ENCODE measurements around the gene KDM1B. TPM values are rescaled to one million over a fixed set of nuclear protein-coding genes. Genes with fewer than 3 reads are reported as not detected.
"Not testable (repeated sequence)": the region's sequence is repeated elsewhere in the genome, so short reads cannot be mapped to it uniquely, and the experiment has no call there.

KDM1B gene
- total and polyA plus RNA-seq, 2 donors: 9.4 to 14.1 TPM

DNA sequence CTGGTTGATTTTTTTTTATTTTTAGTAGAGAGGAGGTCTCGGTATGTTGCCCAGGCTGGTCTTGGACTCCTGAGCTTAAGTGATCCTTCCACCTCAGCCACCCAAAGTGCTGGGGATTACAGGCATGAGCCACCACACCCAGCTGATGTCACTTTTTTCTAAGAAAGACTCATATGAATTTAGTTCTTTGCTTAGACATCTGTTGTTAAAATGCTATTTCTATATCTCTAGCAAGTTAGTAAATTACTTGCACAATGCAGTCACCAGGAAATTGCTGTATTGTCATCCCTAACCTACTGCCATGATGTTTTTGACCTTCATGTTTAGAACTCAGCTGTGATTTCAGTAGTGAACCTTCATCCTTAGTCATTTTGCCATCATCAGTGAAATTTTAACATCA, 5.7 kb downstream of the KDM1B start:
- H3K36me3 ChIP-seq (ENCODE audit: control insufficient read depth in 2 of 2, insufficient read depth in 2 of 2, low read length in 1 of 2): peaks cover 24 to 37% of the 10 kb centered on the region in 2 donors
- no peak for DNase-seq (ENCODE audit: low read depth in 6 of 9, low spot score in 9 of 9)
- no peak overlapping the region for H3K4me3 ChIP-seq (ENCODE audit: low read length in 2 of 2)
- H3K4me1 ChIP-seq (ENCODE audit: control insufficient read depth in 2 of 2, insufficient read depth in 2 of 2, low read length in 2 of 2): peaks cover 4 to 5% of the 10 kb centered on the region in 2 donors
- 98% methylated on average over 1 of the region's 1 CpG for WGBS
- H3K27me3 ChIP-seq (ENCODE audit: control insufficient read depth in 2 of 2, insufficient read depth in 1 of 2, low read length in 1 of 2): no peaks in the 10 kb centered on the region
- H3K9me3 ChIP-seq (ENCODE audit: control insufficient read depth in 2 of 2, insufficient read depth in 1 of 2, low read length in 1 of 2): no peaks in the 10 kb centered on the region
- no peak overlapping the region for H3K27ac ChIP-seq (ENCODE audit: low read depth in 1 of 2, low read length in 1 of 2)

DNA sequence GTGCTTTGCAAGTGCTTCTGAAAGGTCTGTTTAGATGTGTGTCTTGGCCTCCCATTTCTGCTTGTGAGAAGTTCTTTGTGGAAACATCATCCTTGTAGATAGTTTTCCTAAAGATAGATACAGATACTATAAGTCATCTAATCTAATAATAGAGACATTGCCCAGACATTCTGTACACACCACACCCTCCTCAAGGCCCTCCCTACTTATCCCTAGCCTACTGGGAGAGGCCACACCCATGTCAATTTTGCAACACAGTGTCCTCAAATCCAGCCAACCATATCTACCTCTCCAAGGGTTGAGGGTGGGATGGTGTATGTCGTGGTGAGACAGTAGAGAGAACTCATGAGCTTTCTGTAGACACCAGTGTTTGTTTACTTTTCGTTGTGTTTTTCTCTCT, 6.2 kb downstream of the KDM1B start:
- no peaks in the 10 kb centered on the region for H3K9me3 ChIP-seq (ENCODE audit: control insufficient read depth in 2 of 2, insufficient read depth in 1 of 2, low read length in 1 of 2)
- H3K27me3 ChIP-seq (ENCODE audit: control insufficient read depth in 2 of 2, insufficient read depth in 1 of 2, low read length in 1 of 2): no peaks in the 10 kb centered on the region
- over 99% methylated on average over 2 of the region's 2 CpGs for WGBS
- peaks cover 0 to under 1% of the 10 kb centered on the region in 2 donors for H3K4me1 ChIP-seq (ENCODE audit: control insufficient read depth in 2 of 2, insufficient read depth in 2 of 2, low read length in 2 of 2)
- H3K4me3 ChIP-seq (ENCODE audit: low read length in 2 of 2): no peak overlapping the region
- DNase-seq (ENCODE audit: low read depth in 6 of 9, low spot score in 9 of 9): no peak
- peaks cover 29 to 40% of the 10 kb centered on the region in 2 donors for H3K36me3 ChIP-seq (ENCODE audit: control insufficient read depth in 2 of 2, insufficient read depth in 2 of 2, low read length in 1 of 2)
- no peak overlapping the region for H3K27ac ChIP-seq (ENCODE audit: low read depth in 1 of 2, low read length in 1 of 2)

DNA sequence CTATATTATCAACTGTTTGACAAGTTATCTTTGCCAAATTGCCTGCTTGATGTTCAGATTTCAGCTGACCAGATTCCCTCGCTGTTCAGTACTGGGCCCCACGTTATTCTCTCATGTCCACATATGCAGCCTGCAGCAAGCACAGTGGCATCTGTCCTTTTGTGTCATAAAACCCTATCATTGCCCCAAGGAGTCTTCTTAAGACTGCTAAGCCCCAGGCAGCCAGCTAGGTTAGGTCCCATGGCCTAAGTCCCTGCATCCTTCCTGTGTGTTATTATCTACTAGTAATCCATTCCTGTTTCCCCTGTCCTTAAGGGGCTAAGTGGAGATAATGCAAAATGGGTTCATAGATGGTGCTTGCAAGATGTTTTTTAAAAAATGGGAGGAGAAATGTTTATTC, 7.2 kb downstream of the KDM1B start:
- Histone ChIP-seq H3K4me1 (ENCODE audit: control insufficient read depth in 2 of 2, insufficient read depth in 2 of 2, low read length in 2 of 2) (no peaks in the 10 kb centered on the region), H3K9me3 (ENCODE audit: control insufficient read depth in 2 of 2, insufficient read depth in 1 of 2, low read length in 1 of 2) (no peaks in the 10 kb centered on the region), H3K27ac (ENCODE audit: low read depth in 1 of 2, low read length in 1 of 2) (no peak overlapping the region), H3K4me3 (ENCODE audit: low read length in 2 of 2) (no peak overlapping the region), H3K27me3 (ENCODE audit: control insufficient read depth in 2 of 2, insufficient read depth in 1 of 2, low read length in 1 of 2) (no peaks in the 10 kb centered on the region), H3K36me3 (ENCODE audit: control insufficient read depth in 2 of 2, insufficient read depth in 2 of 2, low read length in 1 of 2) (peaks cover 32 to 47% of the 10 kb centered on the region in 2 donors)
- 97% methylated on average over 2 of the region's 2 CpGs for WGBS
- no peak for DNase-seq (ENCODE audit: low read depth in 6 of 9, low spot score in 9 of 9)

DNA sequence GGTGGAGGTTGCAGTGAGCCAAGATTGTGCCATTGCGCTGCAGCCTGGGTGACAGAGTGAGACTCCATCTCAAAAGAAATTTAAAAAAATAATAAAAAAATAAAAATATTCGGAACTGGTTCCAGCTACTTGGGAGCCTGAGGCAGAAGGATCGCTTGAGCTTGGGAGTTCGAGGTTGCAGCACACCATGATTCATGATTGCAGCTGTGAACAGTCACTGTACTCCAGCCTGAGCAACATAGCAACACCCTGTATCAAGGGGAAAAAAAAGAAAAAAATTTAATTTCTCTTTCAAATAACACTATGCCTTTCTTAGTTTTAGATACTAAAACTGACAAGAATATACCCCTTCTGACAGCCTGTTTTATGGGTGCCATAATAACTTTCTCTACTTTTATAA, 10.5 kb downstream of the KDM1B start:
- Histone ChIP-seq H3K36me3 (ENCODE audit: control insufficient read depth in 2 of 2, insufficient read depth in 2 of 2, low read length in 1 of 2) (peaks cover 31 to 54% of the 10 kb centered on the region in 2 donors), H3K27ac (ENCODE audit: low read depth in 1 of 2, low read length in 1 of 2) (no peak overlapping the region), H3K4me1 (ENCODE audit: control insufficient read depth in 2 of 2, insufficient read depth in 2 of 2, low read length in 2 of 2) (no peaks in the 10 kb centered on the region), H3K4me3 (ENCODE audit: low read length in 2 of 2) (no peak overlapping the region), H3K9me3 (ENCODE audit: control insufficient read depth in 2 of 2, insufficient read depth in 1 of 2, low read length in 1 of 2) (no peaks in the 10 kb centered on the region), H3K27me3 (ENCODE audit: control insufficient read depth in 2 of 2, insufficient read depth in 1 of 2, low read length in 1 of 2) (no peaks in the 10 kb centered on the region)
- DNase-seq (ENCODE audit: low read depth in 6 of 9, low spot score in 9 of 9): no peak
- WGBS: 98% methylated on average over 4 of the region's 4 CpGs

DNA sequence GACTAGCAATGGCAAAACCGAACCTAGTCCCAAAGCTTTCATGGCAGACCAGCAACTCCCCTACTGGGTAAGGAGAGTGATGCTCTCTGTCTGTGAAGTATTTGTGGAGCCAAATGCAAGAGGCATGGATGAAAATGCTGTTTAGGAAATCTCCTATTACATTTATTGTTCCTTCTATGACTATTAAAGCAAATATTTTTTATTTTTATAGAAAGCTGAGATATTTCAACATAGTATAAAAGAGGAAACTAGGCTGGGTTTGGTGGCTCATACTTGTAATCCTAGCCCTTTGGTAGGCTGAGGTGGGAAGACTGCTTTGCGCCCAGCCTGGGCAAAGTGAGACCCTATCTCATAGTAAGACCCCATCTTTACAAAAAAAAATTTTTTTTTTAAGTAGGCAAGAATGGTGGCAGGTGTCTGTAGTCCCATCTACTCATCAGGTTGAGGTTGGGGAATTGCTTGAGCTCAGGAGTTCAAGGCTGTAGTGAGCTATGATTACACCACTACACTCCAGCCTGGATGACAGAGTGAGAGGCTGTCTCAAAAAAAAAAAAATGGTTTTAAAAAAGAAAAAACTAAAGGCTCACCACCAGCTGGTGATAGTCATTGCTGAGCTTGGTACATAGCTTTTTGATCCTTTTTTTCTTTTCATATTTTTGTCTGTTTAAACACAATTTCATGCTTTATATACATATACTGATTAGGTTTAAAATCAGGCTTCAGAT, 11.3 kb downstream of the KDM1B start:
- no peaks in the 10 kb centered on the region for H3K27me3 ChIP-seq (ENCODE audit: control insufficient read depth in 2 of 2, insufficient read depth in 1 of 2, low read length in 1 of 2)
- peaks cover 26 to 51% of the 10 kb centered on the region in 2 donors for H3K36me3 ChIP-seq (ENCODE audit: control insufficient read depth in 2 of 2, insufficient read depth in 2 of 2, low read length in 1 of 2)
- DNase-seq (ENCODE audit: low read depth in 6 of 9, low spot score in 9 of 9): no peak
- H3K27ac ChIP-seq (ENCODE audit: low read depth in 1 of 2, low read length in 1 of 2): no peak overlapping the region
- no peak overlapping the region for H3K4me3 ChIP-seq (ENCODE audit: low read length in 2 of 2)
- whole genome bisulfite sequencing: 94% methylated on average over 2 of the region's 2 CpGs
- no peaks in the 10 kb centered on the region for H3K9me3 ChIP-seq (ENCODE audit: control insufficient read depth in 2 of 2, insufficient read depth in 1 of 2, low read length in 1 of 2)
- H3K4me1 ChIP-seq (ENCODE audit: control insufficient read depth in 2 of 2, insufficient read depth in 2 of 2, low read length in 2 of 2): no peaks in the 10 kb centered on the region

DNA sequence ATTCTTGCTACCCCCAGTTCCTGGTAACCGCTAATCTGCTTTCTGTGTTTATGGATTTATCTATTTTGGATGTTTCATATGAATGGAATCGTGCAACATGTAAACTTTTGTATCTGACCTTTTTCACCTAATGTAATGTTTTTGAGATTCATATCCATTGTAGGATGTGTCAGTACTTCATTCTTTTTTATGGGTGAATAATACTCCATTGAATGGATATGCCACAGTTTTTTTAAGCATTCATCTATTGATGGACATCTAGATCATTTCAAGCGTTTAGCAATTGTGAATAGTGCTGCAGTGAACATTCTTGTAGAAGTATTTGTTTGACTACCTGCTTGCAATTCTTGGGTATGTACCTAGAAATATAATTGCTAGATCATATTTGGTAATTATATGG, 13.0 kb downstream of the KDM1B start:
- Histone ChIP-seq H3K27ac (ENCODE audit: low read depth in 1 of 2, low read length in 1 of 2) (no peak overlapping the region), H3K4me1 (ENCODE audit: control insufficient read depth in 2 of 2, insufficient read depth in 2 of 2, low read length in 2 of 2) (no peaks in the 10 kb centered on the region), H3K36me3 (ENCODE audit: control insufficient read depth in 2 of 2, insufficient read depth in 2 of 2, low read length in 1 of 2) (peaks cover 20 to 47% of the 10 kb centered on the region in 2 donors), H3K9me3 (ENCODE audit: control insufficient read depth in 2 of 2, insufficient read depth in 1 of 2, low read length in 1 of 2) (no peaks in the 10 kb centered on the region), H3K27me3 (ENCODE audit: control insufficient read depth in 2 of 2, insufficient read depth in 1 of 2, low read length in 1 of 2) (no peaks in the 10 kb centered on the region), H3K4me3 (ENCODE audit: low read length in 2 of 2) (no peak overlapping the region)
- 98% methylated on average over 3 of the region's 3 CpGs for WGBS
- no peak for DNase-seq (ENCODE audit: low read depth in 6 of 9, low spot score in 9 of 9)

DNA sequence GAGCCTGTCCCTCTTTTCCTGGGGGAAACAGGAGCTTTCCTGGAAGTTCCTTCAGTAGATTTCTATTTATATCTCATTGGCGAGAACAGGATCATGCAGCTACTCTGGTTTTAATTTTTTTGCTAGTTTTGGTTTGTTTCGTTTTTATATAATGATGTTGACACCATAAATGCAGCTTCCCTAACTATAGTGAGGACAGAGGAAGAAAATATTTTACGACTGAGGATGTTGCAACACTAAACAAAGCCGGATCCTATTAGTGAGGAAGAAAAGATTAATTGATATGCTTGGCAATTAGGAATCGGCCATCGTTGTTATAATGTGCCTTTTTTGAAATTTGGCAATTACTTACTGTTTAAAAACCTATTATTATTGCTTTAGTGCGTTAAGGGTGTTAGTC, 16.6 kb downstream of the KDM1B start:
- Histone ChIP-seq H3K4me3 (ENCODE audit: low read length in 2 of 2) (no peak overlapping the region), H3K9me3 (ENCODE audit: control insufficient read depth in 2 of 2, insufficient read depth in 1 of 2, low read length in 1 of 2) (no peaks in the 10 kb centered on the region), H3K36me3 (ENCODE audit: control insufficient read depth in 2 of 2, insufficient read depth in 2 of 2, low read length in 1 of 2) (peaks cover 11 to 29% of the 10 kb centered on the region in 2 donors), H3K27me3 (ENCODE audit: control insufficient read depth in 2 of 2, insufficient read depth in 1 of 2, low read length in 1 of 2) (no peaks in the 10 kb centered on the region), H3K27ac (ENCODE audit: low read depth in 1 of 2, low read length in 1 of 2) (no peak overlapping the region), H3K4me1 (ENCODE audit: control insufficient read depth in 2 of 2, insufficient read depth in 2 of 2, low read length in 2 of 2) (no peaks in the 10 kb centered on the region)
- no peak for DNase-seq (ENCODE audit: low read depth in 6 of 9, low spot score in 9 of 9)
- 96% methylated on average over 7 of the region's 7 CpGs for WGBS

DNA sequence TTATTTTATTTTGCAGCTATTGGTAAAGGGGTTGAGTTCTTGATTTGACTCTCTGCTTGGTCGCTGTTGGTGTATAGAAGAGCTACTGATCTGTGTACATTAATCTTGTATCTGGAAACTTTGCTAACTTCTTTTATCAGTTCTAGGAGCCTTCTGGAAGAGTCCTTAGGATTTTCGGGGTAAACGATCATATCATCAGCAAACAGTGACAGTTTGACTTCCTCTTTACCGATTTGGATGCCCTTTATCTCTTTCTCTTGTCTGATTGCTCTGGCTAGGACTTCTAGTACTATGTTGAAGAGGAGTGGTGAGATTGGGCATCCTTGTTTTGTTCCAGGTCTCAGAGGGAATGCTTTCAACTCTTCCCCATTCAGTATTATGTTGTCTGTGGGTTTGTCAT, 21.0 kb downstream of the KDM1B start:
- not testable (repeated sequence) for H3K36me3 ChIP-seq (ENCODE audit: control insufficient read depth in 2 of 2, insufficient read depth in 2 of 2, low read length in 1 of 2); H3K4me1 ChIP-seq (ENCODE audit: control insufficient read depth in 2 of 2, insufficient read depth in 2 of 2, low read length in 2 of 2); H3K27ac ChIP-seq (ENCODE audit: low read depth in 1 of 2, low read length in 1 of 2); H3K4me3 ChIP-seq (ENCODE audit: low read length in 2 of 2); H3K27me3 ChIP-seq (ENCODE audit: control insufficient read depth in 2 of 2, insufficient read depth in 1 of 2, low read length in 1 of 2); DNase-seq (ENCODE audit: low read depth in 6 of 9, low spot score in 9 of 9); H3K9me3 ChIP-seq (ENCODE audit: control insufficient read depth in 2 of 2, insufficient read depth in 1 of 2, low read length in 1 of 2)
- 73% methylated on average over 4 of the region's 4 CpGs for WGBS

DNA sequence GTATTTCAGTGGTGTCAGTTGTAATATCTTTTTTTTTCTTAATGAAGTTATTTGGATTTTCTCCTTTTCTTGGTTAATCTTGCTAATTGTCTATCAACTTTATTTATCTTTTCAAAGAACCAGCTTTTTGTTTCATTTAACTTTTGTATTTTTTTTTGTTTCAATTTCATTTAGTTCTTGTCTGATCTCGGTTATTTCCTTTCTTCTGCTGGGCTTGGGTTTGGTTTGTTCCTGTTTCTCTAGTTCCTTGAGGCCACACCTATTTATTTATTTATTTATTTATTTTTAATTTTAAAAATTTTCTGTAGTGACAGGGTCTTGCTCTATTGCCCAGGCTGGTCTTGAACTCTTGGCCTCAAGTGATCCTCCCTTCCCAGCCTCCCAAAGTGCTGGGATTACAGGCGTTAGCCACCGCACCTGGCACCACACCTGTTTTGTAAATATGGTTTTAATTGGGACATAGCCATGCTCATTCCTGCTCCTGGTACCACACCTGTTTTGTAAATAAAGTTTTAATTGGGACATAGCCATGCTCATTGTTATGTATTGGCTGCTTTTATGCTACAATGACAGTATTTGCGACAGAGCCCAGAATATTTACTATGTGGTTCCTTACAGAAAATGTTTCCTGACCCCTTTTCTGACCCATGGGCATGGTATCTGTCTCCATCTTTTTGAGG, 22.2 kb downstream of the KDM1B start:
- H3K4me1 ChIP-seq (ENCODE audit: control insufficient read depth in 2 of 2, insufficient read depth in 2 of 2, low read length in 2 of 2): no peaks in the 10 kb centered on the region
- 97% methylated on average over 4 of the region's 4 CpGs for WGBS
- DNase-seq (ENCODE audit: low read depth in 6 of 9, low spot score in 9 of 9): no peak
- H3K27me3 ChIP-seq (ENCODE audit: control insufficient read depth in 2 of 2, insufficient read depth in 1 of 2, low read length in 1 of 2): no peaks in the 10 kb centered on the region
- H3K36me3 ChIP-seq (ENCODE audit: control insufficient read depth in 2 of 2, insufficient read depth in 2 of 2, low read length in 1 of 2): peaks cover 2 to 3% of the 10 kb centered on the region in 2 donors
- H3K9me3 ChIP-seq (ENCODE audit: control insufficient read depth in 2 of 2, insufficient read depth in 1 of 2, low read length in 1 of 2): no peaks in the 10 kb centered on the region
- no peak overlapping the region for H3K4me3 ChIP-seq (ENCODE audit: low read length in 2 of 2)
- no peak overlapping the region for H3K27ac ChIP-seq (ENCODE audit: low read depth in 1 of 2, low read length in 1 of 2)

All from thymus (tissue), 11 donors.